Thyroid gland (tissue), 4 donors: ENCODE data around the gene AKIRIN1.

Experiments
- CTCF ChIP-seq, 6 experiments: fragments of 200-600 bp in 3 of 6; fragments of 450-650 bp in 3 of 6; sonication (generic) in 3 of 6; IDR thresholded peaks; one replicate each; pipeline ENCODE4 v1.5.1; 2016 to 2019; ENCODE audit warnings: antibody characterized with exemption in 6 of 6, mild to moderate bottlenecking in 2 of 6, inconsistent platforms in 1 of 6, moderate library complexity in 1 of 6
- POLR2A ChIP-seq, 2 donors: fragments of 450-650 bp; IDR thresholded peaks; one replicate each; pipeline ENCODE4 v1.6.1; 2017; ENCODE audit warnings: antibody characterized with exemption in 2 of 2, mild to moderate bottlenecking in 2 of 2, moderate library complexity in 1 of 2

GRCh38 chr1:38997901-38998190, 6.8 kb downstream of the AKIRIN1 start:
- TF ChIP-seq POLR2A (IDR thresholded peaks at IDR 0.05) (no peak), CTCF (IDR thresholded peaks at IDR 0.05) (no peak)
